NCI-H2107 treated with DMSO at 0.1 percent for 48 hours (cell line): ENCODE data around the gene DLGAP5.

Experiments used
- DNase-seq: peaks from one replicate; lab custom pipeline; 2025; ENCODE audit not compliant: unreplicated experiment; lab: John Stamatoyannopoulos, UW

DLGAP5 gene

DNA sequence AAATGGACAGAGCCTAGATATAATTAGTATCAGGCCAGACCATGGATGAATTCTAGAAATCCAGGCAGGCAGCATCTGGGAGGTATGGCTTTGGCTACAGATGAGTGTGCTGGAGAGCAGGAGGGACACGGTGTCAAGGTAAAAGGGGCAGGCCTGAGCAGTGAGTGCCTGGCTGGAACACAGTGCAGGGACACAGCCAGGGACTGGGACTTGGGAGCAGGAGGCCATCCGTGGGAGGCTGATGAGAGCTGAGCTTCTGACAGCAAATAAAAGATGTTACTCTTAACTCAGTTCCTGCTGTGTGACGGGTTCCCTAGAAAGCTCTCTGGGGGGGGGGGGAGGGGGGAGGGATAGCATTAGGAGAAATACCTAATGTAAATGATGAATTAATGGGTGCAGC, 75.9 kb downstream of the DLGAP5 start:
- no peak for DNase-seq

DNA sequence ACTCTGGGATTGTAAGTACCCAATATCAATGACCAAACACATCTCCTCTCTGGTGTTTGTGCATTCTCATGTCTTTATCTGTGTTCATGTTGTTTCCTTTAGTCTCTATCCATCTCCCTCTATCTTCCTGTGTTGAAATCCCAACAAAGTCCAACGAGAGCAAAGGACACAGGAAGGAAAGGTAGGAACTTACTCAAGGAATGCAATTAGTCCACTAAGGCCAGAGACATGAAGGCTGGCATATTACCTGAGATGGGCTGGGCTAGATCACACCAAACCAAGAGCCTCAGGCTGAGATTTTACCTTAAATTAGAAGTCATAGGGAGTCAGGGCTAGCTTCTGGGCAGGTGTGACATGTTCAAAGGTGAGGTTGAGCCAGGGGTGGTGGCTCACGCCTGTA, 76.7 kb downstream of the DLGAP5 start:
- no peak for DNase-seq

DNA sequence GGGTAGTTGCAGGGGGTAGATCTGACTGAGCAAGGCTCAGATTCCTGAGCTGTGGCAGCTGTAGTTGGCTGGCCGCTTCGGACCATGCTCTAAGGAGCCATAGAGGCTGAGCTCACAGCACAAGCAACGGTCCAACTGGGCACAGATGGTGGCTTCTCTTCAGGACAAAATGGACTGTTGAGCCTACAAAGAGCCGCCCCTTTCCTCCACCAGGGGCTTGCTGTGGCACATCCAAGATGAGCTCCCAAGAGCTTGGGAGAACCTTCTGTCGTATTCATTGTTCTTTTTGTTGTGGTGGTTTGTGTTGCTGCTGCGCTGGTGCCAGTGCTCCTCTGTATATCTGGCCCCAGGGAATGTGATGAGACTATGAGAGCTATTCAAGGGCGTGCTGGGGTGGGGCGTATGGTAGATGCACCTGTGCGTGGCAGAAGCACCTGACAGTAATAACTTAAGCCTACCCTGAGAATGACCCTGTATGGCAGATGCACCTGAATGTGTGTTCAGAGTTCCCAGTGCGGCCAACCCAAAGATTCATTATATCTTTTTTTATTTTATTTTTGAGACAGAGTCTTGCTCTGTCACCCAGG, 80.2 kb downstream of the DLGAP5 start:
- no peak for DNase-seq

DNA sequence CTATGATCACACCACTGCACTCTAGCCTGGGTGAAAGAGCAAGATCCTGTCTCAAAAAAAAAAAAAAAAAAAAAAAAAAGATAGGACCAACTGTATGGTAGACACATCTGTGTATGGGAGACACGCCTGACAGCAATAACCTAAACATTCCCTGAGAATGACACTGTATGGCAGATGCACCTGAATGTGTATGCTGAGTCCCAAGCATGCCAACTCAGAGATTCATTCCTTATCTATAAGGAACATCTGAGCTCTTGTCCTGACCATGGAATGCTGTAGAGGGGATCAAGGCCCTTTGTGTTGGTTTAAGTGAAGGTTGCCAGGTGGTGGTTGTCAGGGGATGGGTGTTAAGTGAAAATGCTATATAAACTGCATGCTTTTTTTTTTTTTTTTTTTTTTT, 81.5 kb downstream of the DLGAP5 start:
- DNase-seq, result no peak

DNA sequence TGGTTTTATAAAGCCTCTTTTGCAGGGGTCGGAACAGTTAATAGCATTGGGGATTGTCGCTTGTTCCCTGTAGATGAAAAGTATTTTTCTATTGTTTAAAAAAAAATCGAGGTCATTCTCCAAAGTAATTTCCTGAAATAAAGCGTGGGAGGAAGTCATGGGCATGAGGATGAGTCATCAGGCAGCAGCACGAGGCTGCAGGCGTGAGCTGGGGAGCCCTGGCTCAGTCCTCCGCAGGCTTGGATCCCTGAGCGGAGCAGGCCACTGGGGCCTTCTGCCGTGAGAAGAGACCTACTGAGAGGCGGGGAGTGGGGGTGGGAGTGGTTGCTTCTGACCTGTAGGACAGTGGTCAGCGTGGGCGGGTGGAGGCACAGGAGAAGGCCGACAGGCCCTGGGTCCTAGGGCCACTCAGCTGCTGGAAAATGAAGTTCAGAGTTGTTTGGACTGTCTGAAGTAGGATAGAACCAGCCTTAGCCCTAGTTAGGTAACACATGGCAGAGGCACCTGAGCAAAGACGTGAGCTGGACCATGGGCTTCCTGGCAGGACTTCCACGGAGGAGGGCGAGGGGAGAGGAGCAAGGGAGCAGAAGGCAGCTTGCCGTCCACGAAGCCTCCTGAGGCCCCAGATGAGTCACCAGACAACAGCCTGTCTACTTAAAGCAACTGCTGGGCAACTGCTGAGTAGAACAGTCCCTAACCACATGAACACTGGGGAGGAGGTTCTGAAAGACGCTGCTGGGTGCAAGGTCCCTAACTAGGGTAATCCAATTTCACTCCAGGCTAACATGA, 83.4 kb downstream of the DLGAP5 start:
- no peak for DNase-seq

DNA sequence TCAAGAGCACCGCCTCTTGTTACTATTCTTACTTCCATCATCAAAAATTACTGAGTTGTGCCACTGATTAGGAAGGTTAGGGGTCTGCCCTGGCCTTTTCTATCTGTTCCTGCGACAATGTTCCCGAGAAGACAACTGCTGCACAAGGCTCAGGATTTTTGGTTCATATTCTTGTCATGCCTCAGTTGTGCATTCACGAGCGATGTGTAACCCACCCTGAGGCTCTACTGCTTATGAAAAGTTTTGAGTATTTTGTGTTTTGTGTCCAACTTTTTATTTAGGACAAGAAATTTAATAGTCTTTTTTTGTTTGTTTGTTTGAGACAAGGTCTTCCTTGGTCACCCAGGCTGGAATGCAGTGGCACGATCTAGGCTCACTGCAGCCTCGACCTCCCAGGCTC, 85.4 kb downstream of the DLGAP5 start:
- no peak for DNase-seq

DNA sequence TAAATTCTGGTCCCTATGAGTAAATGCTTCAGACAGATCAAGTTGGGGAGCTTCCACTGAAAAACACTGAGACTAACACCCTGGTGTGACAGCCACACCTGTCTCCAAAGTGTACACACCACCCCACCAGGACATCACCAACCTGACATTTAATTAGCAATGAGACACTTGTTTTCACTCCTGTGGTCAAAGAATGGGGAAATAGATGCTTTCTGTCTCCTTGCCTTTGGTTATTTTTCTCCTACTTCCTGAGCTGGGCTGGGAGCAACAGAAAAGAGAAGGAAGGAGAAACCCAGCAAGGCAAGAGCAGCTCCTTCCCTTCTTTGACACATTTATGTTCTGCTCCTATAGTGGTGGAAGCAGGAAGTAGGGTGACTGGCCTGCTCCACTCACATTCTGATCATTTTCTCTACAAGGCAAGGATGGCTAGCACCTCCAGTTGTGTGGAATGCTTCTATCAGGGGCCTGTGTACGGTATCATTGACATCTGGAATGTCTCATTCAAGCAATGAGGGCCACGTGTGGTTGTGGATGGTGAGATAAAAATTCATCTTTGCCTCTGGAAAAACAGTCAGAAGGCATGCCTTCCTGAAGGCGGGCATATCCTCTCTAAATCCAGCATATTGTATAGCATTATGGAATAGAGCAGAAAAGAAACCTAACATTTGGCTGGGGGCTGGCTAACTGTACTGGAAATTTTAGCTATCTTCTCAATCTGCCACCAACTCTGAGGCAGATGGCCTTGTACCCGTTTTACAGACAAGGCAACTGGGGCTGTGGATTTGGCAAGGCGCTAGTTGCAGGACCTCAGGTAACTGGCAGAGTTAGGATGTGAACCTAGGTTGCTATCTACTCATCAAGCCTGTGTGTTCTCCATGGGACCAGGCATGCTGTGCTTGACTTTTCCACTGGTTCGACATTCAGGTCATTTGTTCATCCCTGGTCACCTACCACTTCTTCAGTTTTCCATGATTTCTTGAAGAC, 87.1 kb downstream of the DLGAP5 start:
- DNase-seq, result no peak

DNA sequence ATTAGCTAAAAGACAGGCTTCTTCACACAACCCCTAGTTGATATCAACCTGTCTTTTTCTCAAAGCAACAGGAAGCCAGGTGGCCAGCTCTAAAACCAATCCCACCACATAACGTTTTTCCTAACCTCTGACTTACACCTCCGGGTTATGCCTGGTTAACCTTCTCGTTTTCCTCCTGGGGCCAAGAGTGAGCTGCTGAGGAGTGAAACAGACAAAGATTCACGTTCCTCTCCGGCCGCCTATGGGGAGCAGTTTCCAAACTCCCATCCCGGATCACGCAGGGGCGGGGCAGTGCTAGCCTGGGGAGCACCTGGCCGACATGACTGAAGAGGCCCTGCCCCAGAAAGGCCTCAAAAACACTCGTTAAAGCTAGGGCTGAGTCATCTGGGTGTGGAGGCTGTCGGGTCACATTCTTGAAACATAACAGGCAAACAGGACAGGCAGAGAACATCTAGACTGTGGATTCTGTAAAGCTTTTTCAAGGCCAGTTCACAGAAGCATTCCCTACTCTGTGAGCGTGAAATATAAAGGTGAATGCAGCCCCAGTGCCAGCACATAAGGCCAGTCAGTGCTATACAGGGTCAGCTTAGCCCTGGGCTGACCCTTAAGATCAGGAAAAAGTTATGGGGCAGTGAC, 88.3 kb downstream of the DLGAP5 start:
- peak; percentile 57 for DNase-seq

DNA sequence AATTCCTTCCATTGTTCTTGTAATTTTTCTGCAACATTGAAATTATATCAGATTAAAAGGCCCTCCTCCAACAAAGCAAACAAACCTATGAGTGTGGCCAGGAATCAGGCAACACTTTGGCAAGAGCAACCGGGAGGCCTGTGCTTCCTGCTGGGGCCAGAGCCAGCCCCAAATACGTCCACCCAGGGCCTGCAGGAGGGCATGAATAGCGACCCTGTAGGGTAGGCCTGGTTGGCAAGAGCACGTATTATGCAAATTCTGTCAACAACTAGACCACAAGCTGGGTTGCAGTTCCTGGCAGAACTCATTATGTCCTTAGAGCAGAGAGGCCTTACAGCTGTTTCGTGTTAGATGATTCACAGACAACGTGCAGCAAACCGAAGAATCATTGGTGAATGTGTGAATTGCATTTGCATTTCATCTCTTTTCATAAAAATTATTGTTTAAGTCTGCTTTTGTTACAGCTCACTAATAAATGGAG, 89.2 kb downstream of the DLGAP5 start:
- DNase-seq, result peak; percentile 92

DNA sequence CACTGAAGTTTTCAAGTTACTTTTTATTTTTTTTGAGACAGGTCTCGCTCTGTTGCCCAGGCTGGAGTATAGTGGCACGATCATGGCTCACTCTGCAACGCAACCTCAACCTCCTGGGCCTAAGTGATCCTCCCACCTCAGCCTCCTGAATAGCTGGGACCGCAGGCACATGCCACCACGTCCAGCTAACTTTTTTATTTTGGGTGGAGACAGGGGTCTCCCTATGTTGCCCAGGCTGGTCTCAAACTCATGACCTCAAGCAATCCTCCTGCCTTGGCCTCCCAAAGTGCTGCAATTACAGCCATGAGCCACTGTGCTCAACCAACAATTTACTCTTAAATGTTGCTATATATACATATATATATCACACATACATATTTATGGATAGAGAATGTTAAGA, 89.7 kb downstream of the DLGAP5 start:
- no peak for DNase-seq

DNA sequence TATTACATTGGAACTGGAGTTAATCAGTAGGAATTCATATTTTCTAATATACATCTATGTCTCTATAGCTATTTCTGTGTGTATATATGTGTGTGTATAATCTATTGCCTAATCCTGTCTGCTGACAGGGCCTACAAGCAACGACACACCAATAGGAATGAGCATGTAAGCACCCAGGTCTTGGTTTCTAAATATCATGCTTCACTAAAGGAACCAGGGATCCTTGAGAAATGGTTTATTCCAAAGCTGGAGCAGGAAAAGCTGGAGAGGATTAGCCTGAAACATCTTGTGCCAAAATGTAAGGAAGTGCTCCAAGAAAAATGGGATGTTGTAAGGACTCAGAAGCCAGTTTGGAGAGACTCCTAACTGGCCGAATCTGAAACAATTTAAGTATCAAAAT, 91.6 kb downstream of the DLGAP5 start:
- DNase-seq, result no peak

DNA sequence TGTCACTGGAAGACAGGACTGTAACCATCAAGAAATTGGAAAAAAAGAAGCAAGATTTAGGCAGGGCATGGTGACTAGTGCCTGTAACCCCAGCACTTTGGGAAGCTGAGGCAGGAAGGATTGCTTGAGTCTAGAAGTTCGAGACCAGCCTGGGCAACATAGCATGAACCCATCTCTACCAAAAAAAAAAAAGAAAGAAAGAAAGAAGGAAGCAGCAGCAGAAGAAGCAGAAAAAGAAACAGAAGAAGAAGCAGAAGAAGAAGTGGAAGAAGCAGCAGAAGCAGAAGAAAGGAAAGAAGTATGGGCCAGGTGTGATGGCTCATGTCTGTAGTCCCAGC, 92.9 kb downstream of the DLGAP5 start:
- no peak for DNase-seq
